ENCODE data around the gene MYOM1.

MYOM1 gene

DNA sequence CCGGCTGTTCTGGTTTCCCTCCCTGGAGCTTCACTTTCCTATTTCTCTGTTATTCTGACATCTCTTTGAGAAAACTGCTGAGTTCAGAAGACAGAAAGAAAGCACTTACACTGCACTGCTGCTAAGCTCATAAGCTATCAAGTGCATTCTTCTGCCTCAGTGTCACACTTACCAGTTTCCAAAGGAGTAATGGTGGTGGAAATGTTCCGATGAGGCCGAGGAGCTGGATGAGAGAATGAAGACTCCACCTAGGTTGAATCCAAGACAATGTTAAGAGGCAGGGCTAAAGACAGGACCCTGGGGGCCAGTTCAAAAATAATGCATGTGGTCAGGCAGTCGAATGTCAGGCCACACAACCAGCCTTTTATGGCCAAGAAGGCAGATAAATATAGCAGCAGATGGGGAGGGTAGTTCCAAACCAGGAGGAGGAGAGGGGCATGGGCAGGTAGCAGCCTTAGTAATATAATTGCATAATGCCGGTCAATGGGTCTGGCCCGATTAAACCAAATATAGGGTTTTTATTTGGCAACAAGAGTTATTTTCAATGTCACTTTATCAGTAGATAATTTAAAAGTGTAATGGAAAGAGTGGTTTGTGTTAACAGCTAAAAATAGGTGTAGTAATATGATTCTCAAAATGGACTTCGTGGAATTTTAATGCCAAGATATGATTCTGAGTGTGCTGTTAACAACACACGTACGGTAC, at the start of gene MYOM1:
TSS of gene MYOM1 (minus strand) at position 338 of the 705 bp plus-strand sequence. CDS start 4,745 bp downstream, outside the sequence.
- no peak for DNase-seq (ENCODE audit: low read depth)

GRCh38 chr18:3269241-3269913, 49.6 kb upstream of the MYOM1 start:
- DNase-seq (ENCODE audit: low read depth), result peak; percentile 91

GRCh38 chr18:3268306-3268705, 48.5 kb upstream of the MYOM1 start:
- no peak for DNase-seq (ENCODE audit: low read depth)

DNA sequence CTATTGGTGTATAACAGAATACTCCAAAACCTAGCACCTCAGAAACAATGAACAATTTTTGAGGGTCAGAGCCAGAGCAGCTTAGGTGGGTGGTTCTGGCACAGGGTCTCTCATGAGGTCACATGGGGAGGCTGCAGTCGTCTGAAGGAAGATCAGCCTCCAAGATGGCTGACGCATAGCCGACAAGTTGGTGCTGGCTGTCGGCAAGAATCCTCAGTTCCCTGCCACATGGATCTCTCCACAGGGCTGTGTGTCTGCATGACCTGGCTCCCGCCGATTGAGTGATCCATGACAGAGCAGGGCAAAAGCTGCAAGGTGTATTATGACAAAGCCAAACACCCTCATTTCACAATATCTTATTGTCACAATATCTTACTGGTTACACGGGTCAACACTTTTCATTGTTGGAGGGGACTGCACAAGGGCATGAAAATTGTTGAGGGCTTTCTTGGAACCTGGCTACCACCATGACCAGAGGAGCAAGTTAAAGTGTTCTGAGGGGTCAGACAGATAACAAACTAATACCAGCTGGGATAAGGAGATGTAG, 46.4 kb upstream of the MYOM1 start:
- DNase-seq (ENCODE audit: low read depth), result no peak

DNA sequence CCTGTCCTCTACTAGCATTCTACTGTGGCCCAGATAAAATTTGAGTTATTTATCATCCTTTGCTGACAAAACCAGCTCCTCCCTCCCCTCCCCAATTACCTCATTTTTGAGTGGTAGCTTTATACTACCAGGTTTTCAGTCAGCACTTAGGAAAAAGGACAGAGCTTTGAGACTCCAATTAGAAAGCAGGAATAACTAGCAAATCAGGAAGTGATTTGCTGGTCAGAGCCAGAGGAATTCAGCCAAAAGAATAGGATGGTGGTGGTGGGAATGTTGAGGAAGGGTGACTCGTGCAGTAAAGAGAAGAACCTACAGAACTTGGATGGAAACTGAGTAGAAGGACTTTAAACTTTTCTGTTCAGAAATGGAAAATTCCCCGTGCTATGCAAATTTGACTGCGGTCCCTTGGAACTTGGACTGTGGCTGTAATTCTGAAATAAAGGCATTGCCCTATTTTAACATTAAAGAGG, 45.8 kb upstream of the MYOM1 start:
- DNase-seq (ENCODE audit: low read depth), result peak; percentile 79

- no peak for DNase-seq (ENCODE audit: low read depth)
These were observed 44.6 kb upstream of the MYOM1 start for GRCh38 chr18:3264362-3264761.

DNA sequence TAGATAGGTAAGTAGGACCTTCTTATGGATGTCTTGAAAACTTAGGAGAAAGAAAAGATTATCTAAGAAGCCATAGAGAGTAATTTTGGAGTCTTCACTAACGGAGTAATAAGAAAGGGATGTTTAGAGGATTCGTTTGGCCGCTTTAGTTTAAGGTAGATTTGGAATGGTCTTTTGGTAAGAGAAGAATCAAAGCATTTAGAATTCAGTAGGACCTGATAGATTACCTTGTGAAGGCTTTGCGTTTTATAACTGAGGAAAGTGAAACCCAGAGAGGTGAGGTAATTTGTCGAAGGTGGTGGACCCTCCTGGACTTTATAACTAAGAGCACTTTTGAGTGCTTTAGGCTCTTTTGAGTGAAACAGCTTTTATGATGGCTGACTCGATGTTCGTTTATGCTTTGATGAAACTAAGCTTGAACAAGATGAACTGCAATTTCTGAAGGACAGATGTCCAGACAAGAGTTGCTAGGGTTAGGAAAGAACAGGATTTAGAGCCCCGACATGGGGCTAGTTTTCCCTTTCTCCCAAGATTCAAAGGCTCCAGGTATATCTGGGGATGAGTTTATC, 43.4 kb upstream of the MYOM1 start:
- no peak for DNase-seq (ENCODE audit: low read depth)

- DNase-seq (ENCODE audit: low read depth), result peak; percentile 49
These were observed 42.7 kb upstream of the MYOM1 start for GRCh38 chr18:3262234-3263131.

GRCh38 chr18:3261373-3262233, 41.8 kb upstream of the MYOM1 start, which contains the start of gene MYL12B:
Gene MYL12B (plus strand): TSS chr18:3262133. CDS start chr18:3272899, 10,766 bp downstream.
- peak; percentile 85 for DNase-seq (ENCODE audit: low read depth)

DNA sequence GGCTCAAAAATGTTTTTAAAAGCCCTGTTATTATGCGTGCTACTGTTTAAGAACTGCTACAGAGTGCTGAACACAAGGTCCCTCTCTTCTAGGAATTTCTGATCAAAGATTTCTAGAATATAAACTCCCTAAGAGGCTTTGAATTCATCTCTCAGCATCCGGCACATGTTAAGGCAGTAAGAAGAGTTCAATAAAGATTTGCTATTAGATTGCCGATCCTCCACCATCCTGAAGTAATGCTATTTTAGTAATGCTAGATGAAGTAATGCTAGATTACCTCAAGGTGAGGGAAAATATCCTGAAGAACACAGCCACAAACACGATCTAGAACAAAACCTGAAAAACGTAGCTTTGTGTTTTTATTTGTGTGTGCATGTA, 41.2 kb upstream of the MYOM1 start:
- DNase-seq (ENCODE audit: low read depth), result peak; percentile 29

DNA sequence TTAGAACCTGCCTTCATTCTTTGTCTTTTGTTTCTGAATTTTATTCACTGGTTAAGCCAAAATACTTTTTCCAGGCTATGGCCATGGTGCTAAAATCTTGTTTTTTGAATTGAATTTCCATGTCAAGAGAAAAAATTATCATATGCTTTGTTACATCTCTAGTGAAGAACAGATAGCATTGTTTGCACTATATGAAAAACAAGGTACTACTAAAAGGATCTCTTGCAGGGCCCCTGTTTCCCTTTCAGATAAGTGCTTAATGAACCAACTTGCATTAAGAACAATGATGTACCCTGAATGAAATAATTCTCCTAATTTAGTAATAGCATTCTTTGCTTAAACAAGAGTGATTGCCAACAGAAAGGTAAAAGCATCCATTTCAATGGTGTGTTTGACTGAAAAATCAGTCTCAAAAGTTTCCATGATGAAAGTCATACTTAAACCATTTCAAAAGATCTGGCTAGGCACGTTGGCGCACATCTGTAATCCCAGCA, 37.9 kb upstream of the MYOM1 start:
- DNase-seq (ENCODE audit: low read depth), result no peak

DNA sequence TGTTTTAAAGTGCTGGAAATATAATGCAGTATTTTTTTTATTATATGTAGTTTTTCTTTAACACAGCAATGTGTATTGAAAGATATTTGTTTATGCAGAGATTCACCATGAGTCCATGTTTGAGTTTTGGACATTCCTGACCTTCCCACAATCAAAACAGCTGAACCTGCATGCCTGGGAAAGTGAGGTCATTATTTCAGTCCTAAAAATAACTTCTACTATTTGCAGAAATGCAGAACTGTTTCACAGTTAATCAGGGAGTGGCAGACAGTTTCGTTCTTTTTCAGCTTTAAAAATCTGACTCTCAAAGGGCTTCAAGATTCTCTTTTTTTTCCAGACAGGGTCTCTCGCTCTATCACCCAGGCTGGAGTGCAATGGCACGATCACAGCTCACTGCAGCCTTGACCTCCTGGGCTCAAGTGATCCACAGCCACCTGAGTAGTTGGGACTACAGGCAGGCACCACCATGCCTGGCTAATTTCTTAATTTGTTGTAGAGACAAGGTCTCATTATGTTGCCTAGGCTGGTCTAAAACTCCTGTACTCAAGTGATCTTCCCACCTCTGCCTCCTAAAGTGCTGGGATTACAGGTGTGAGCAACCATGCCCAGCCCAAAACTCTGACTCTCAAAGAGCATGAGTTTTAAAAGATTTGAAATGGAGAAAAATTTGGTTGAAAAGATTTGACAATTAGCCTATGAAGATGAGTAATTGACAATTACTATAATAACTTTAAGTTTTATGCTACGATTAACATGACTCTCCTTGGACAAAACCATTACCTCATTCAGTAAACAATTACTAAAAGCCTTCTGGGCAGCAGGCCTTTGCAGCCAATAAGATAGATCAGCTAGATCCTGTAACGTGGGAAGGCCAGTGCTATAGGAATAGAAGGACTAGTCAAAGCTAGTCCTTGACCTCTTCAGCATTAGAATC, 37.2 kb upstream of the MYOM1 start:
- peak; percentile 88 for DNase-seq (ENCODE audit: low read depth)

- DNase-seq (ENCODE audit: low read depth), result no peak
These were observed 35.9 kb upstream of the MYOM1 start for GRCh38 chr18:3255611-3256165.

DNA sequence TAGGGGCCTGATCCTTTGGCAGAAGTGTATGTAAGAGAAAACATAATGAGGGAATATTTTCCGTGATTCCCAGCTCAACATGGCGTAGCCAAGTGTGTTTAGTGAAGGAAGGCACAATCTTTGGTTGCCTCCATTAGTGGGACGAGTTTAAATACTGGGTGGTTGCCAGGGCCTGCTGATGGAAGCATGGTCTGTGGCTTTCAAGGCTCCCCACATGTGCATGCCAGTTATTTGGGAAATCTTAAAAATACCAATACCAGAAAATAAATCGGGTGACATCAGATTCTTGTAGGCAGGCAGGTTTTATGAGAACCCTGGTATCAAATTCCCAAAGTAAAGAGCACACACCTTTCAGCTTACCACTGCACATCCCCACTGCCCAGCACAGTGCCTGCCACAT, 35.0 kb upstream of the MYOM1 start:
- no peak for DNase-seq (ENCODE audit: low read depth)

GRCh38 chr18:3252843-3253242, 33.1 kb upstream of the MYOM1 start:
- DNase-seq (ENCODE audit: low read depth), result no peak

- peak; percentile 88 for DNase-seq (ENCODE audit: low read depth)
These were observed 32.2 kb upstream of the MYOM1 start for GRCh38 chr18:3251963-3252277.

DNA sequence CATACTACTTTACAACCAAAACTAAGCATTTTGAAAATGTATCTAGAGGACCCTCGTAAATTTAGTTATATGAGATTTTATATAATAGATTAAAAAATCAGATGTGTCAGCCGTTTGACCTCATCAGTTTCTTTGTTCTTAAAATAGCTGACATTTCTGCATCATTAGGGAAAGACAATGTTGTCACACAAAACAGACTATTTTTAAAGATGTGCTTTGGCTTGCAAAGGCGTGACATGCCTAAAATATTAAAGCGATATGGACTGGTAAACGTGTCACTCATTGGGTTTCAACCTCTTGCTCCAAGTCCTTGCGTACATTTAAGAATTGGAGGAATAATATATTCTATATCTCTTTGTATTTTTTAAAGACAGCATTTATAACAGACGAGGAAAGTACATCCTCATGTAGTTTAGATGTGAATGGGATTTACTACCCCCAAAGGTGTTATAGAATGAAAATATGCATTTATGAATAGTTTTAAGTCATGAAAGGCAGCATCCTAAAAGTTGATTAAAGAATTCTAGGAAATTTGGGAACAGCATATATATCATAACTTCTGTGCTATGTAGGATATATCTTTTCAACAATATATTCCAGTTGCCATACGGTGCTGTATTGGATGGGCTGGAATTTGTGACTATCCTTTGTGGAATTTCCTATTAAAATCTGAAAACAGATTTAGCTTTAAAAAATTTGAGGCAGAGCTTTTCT, 31.6 kb upstream of the MYOM1 start:
- peak; percentile 46 for DNase-seq (ENCODE audit: low read depth)

- DNase-seq (ENCODE audit: low read depth), result peak; percentile 91
These were observed 30.7 kb upstream of the MYOM1 start for GRCh38 chr18:3250237-3251107.

All from EH (cell line).